ENCODE data around the gene MAPKAP1. TPM values are rescaled to one million over a fixed set of nuclear protein-coding genes. Genes with fewer than 3 reads are reported as not detected.
A peak's percentile ranks its signal among the peaks of the same experiment; 100 is the strongest.

Gene MAPKAP1
- total and polyA plus RNA-seq, 8 donors = 32.7 to 212 (median 78.2) TPM

DNA sequence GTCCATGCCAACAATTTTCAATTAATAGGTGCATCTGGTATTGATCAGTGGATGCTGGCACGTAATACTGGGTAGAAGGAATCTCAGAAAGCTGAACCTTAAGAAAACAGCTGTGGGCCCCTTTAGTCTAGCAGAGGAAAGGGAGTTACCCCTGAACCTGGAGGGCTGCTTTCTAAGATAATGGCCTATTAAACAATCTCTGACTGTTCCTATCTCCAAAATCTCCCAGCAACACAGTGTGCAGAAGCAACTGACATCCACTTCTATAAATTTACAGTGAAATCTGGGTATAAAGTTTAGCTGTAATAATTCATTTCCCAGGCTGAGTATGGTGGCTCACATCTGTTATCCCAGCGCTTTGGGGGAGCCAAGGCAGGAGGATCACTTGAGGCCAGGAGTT is 198.8 kb downstream of the MAPKAP1 start:
- Histone ChIP-seq H3K27ac (peak overlapping the region in 2 of 5 donors; percentile 75 to 78), H3K4me3 (no peak overlapping the region), H3K36me3 (no peaks in the 10 kb centered on the region), H3K9me3 (no peaks in the 10 kb centered on the region), H3K27me3 (no peaks in the 10 kb centered on the region), H3K4me1 (peaks cover 0 to 44% (median 15%) of the 10 kb centered on the region in 4 donors)
- 86 to 97% (median 96%) methylated on average over 2 of the region's 2 CpGs for WGBS, 5 donors
- intact Hi-C loops (cut with DNase I; ENCODE audit: low total_unique reads) = no loop called here
- TF ChIP-seq POLR2A (IDR thresholded peaks at IDR 0.05) (no peak), POLR2AphosphoS5 (IDR thresholded peaks at IDR 0.05) (no peak), CTCF (IDR thresholded peaks at IDR 0.05) (no peak), EP300 (IDR thresholded peaks at IDR 0.05) (no peak)
- no peak for DNase-seq

DNA sequence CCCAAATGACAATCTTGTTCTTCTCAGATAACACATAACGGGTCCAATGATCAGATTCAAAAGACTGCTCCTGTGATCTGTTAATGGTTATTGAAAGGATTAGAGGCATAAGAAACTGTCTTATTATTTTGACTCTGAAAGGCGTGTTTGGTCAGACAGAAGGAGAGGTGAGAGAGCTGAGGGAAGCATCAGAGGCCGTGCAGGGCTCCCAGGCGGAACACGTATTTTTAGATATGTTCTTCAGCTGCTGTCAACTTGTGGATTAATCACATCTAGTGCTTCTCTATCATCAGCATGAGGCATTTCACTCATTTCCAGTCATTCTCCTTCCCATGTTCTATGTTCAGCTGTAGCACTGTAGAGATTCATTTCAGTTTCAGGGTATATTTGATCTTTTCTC is 199.8 kb downstream of the MAPKAP1 start:
- intact Hi-C loops (cut with DNase I; ENCODE audit: low total_unique reads) = no loop called here
- H3K27me3 ChIP-seq = no peaks in the 10 kb centered on the region
- DNase-seq = no peak
- H3K9me3 ChIP-seq = no peaks in the 10 kb centered on the region
- peaks cover 0 to 38% (median 7%) of the 10 kb centered on the region in 4 donors for H3K4me1 ChIP-seq
- peak overlapping the region in 4 of 5 donors; percentile 41 to 78 (median 58) for H3K27ac ChIP-seq
- H3K36me3 ChIP-seq = no peaks in the 10 kb centered on the region
- TF ChIP-seq EP300 (IDR thresholded peaks at IDR 0.05) (no peak), CTCF (IDR thresholded peaks at IDR 0.05) (no peak), POLR2A (IDR thresholded peaks at IDR 0.05) (no peak), POLR2AphosphoS5 (IDR thresholded peaks at IDR 0.05) (no peak)
- no peak overlapping the region for H3K4me3 ChIP-seq
- 87 to 94% (median 92%) methylated on average over 5 of the region's 5 CpGs for WGBS, 5 donors

DNA sequence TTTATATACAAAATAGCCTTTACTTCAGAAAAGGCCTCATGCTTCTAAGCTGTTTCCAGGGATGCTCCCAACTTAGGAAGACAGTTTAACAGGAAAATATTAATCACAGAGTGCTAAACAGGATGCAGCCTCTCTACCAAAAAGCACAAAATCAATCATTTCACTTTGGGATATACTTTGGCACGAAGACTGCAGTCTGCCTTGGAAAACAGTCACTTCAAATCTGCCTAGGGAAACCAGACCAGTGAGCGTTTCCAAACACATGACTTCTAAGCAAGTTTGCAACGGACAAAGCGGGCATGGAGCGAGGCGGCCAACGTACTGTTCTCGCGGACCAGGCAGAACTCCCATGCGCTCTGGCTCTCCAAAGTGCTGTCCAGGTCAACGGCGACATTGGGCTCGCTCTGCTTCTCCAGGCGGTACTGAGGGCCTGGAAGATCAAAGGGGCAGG is 201.0 kb downstream of the MAPKAP1 start:
- WGBS, 5 donors = 66 to 87% (median 75%) methylated on average over 14 of the region's 14 CpGs
- Histone ChIP-seq H3K4me1 (peaks cover 0 to 38% (median 6%) of the 10 kb centered on the region in 4 donors), H3K27me3 (no peaks in the 10 kb centered on the region), H3K4me3 (no peak overlapping the region), H3K9me3 (no peaks in the 10 kb centered on the region), H3K36me3 (no peaks in the 10 kb centered on the region), H3K27ac (peak overlapping the region in 4 of 5 donors; percentile 41 to 78 (median 58))
- no peak for TF ChIP-seq POLR2A (IDR thresholded peaks at IDR 0.05)
- TF ChIP-seq CTCF (IDR thresholded peaks at IDR 0.05) = no peak
- no peak for TF ChIP-seq EP300 (IDR thresholded peaks at IDR 0.05)
- peak in 1 of 3 donors; percentile 8 for TF ChIP-seq POLR2AphosphoS5 (IDR thresholded peaks at IDR 0.05)
- intact Hi-C loops (cut with DNase I; ENCODE audit: low total_unique reads) = no loop called here
- peak in 1 of 2 donors; percentile 66 for DNase-seq

DNA sequence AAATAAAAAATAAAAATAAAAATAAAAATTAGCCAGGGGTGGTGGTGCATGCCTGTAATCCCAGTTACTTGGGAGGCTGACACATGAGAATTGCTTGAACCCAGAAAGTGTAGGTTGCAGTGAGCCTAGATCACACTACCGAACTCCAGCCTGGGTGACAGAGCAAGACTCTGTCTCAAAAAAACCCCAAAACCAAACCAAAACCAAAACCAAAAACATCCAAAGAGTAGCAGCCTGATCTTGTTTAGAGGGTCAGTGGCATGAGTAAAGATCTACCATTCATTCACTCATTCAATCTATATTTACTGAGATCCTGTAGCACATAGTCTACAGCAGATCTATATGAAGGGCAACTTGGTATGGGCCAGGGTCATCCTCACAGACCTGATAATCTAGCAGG is 202.4 kb downstream of the MAPKAP1 start:
- Histone ChIP-seq H3K4me1 (peaks cover 0 to 28% (median 3%) of the 10 kb centered on the region in 4 donors), H3K27ac (no peak overlapping the region)
- TF ChIP-seq POLR2A (IDR thresholded peaks at IDR 0.05) (no peak), CTCF (IDR thresholded peaks at IDR 0.05) (no peak), EP300 (IDR thresholded peaks at IDR 0.05) (no peak), POLR2AphosphoS5 (IDR thresholded peaks at IDR 0.05) (no peak)

More for the DNA sequence above, 202.4 kb downstream of the MAPKAP1 start:
- DNase-seq = no peak
- Histone ChIP-seq H3K36me3 (no peaks in the 10 kb centered on the region), H3K4me3 (no peak overlapping the region), H3K9me3 (no peaks in the 10 kb centered on the region), H3K27me3 (no peaks in the 10 kb centered on the region)
- intact Hi-C loops (cut with DNase I; ENCODE audit: low total_unique reads) = no loop called here
- 84 to 100% (median 98%) methylated on average over 1 of the region's 1 CpG for WGBS, 5 donors

Measured in stomach (tissue), 9 donors.